ENCODE measurements around the gene TMEM94.

Gene TMEM94

GRCh38 chr17:75499313-75500022, 43.0 kb downstream of the TMEM94 start:
- no peak for DNase-seq

DNA sequence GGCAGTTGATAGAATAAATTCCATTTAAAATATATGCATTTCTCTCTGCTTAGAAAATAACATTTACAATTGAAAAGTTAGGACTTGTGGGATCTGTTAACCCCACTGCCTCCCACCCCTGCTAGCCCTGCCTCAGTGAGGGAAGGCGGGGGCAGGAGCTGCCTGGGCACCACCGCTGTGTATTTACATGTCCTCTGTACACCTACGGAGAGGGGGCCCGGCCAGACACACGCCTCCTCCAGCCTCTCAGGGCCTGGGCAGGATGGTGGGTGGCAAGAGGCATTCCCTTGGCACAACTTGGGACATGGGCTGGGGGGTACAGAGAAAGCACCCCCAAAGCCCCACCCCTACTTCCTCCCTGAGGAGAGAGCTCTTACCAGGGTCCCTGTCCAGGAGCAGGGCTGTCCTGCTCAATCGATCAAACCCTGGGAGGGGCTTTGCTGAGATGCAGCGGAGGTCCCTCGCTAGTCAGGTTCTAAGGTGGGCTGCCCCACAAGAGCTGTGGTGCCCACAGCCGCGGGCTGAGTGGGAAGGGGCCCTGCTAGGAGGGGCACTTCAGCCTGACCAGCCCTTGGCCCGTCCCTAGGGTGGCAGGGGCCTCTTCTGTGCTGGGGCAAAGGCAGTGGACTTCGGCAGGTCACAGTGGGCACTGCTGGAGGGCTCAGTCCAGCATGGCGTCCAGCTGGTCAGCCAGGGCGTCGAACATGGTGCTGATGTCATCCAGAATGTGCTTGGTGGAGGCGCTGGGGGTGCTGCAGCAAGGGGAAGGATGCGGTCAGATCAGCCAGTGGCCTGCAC, 44.2 kb downstream of the TMEM94 start:
- DNase-seq, result no peak

DNA sequence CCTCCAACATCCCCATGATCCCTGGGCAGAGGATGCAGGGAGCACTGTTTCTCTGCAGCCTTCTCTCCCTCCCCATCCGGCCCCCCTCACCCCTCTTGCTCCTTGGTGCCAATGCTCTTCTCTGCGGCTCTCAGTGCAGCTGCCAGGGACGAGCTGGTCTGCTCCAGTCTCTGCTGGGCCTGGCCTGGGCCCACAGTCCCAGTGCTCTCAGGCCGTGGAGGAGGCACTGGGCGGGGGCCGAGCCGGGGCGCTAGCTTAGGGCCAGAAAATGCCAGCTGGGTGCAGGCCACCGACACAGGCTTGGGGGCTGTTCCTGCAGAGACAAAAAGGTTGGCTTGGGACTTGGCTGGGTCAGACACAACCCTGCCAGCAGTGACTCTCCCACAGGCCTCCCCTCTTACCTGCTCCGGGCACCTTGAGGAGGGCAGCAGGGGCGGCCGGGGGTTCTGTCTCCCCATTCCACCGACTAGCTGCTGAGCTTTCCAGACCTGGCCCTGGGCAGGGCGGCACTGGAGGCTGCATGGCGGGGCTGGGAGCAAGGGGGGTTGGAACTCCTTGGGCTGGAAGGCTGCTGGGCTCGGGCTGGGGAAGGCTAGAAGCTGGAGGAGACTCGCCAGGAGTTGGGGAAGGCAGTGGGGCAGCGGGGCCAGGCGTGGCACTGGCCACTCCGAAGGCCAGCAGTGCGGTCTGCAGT, 45.1 kb downstream of the TMEM94 start:
- no peak for DNase-seq

- no peak for DNase-seq
These were observed 45.8 kb downstream of the TMEM94 start for GRCh38 chr17:75502072-75502720.

DNA sequence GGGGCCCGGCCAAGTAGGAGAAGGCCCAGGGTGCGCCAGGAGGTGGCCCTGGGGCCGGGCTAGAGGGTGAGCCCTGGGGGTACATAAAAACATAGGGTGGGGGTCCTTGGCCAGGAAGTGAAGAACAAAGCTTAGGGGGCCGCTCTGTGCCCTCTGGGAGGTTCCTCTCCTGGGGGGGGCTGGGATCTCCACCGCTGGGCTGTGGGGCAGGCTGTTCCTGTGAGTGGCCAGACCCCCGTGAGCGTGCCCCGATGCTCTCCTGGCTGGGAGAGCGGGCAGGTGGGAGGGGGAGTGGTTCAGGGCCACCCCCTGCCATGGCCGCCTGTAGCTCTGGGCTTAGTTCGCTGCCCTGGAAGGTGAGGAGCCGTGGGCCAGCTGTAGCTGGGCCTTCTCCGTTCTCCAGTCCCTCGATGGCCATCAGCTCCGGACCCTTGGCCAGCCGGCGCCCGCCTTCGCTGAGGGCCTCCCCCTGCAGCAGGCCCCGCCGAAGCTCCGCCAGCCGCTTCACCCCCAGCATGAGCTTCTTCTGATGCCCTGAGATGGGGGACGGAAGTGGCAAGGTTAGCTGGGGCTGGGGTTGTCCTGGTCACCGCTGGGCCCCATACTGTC, 46.4 kb downstream of the TMEM94 start:
- DNase-seq, result no peak

DNA sequence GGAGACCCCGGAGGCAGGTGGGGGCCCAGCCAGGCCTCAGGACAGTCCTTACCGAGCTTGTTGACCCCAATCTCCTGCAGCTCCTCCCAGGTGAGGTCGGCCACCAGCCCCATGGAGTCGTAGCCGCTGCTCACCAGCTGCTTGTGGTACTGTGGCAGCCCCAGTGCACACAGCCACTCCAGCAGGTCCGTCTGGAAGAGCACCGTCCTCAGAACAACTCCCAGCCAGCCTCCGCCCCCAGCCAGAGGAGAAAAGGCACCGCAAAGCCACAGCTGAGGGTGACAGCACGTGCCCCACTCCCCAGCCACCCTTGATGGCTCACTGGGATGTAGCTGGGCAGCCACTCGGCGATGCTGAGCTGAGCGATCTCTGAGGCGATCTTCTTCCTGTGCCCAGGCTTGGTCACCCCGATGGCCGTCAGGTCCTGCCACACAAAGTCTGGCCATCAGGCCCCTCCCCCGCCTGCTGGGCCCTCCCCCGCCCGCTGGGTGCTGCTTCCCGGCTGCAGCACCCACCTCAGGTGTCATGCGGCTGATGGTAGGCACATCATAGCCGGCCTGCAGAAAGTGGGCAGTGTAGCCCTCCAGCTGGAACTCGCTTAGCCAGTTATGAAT, 47.0 kb downstream of the TMEM94 start:
- DNase-seq, result no peak

DNA sequence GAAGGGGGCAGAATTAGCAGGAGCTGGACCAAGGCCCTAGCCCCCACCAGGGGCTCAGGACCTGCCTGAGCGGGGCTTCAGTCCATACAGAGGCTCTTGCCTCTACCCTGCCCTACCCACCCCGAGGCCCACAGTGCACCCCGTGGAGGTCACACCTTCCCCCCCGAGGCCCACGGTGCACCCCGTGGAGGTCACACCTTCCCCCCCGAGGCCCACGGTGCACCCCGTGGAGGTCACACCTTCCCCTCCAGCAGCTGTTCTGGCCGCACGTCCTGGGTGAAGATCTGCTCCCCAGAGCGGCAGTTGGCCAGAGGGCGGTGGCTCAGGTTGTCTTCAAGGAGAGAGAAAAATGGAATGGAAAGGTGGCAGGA, 47.5 kb downstream of the TMEM94 start:
- DNase-seq, result no peak

DNA sequence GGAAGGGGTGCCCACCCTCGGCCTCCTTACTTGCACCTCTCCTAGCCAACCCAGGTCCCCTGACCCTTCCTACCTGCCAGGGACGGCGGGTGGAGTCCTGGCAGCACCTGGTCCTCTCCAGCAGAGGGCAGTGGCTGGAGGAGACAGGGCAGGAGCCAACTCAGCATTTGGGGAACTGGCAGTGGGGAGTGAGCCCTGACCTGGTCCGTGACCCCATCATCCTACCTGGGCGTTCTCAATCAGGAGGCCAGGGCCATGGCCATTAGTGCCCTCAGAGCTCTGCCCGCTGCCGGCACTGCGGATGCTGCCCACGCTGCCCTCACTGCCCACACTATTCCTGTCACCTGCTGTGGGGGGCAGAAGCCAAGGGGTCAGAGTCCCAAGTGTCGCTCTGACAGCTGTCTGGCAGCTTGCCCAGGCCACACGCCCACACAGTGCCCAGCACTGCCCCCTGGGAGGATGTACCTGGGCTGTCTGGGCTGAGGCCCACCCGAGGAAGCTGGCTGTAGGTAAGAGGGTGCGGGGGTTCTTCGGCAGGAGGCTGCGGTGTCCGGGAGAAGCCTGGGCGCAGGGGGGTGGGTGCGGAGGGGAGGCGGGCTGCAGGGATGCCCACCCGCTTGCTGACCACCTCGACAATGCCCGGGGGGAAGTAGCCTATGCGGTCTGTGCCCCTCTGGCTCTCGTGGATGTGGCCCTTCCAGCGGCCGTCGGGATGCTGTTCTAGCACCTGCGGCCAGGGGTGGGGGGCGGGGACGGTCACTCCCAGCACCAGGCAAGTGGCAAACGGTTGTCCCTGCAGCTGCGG, 48.1 kb downstream of the TMEM94 start:
- DNase-seq, result peak; percentile 4

DNA sequence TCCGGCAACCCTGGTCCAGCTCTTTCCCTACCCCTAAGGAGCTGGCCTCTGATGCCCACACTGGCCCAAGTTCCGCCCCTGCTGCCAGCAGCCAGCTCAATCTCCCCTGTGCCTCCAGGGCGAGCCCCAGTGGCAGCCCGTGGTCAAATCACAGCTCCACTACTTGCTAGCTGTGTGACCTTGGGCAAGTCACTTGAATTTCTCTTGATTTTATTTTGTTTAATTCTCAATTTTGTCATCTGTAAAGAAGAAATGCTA, 48.6 kb downstream of the TMEM94 start:
- DNase-seq, result no peak

DNA sequence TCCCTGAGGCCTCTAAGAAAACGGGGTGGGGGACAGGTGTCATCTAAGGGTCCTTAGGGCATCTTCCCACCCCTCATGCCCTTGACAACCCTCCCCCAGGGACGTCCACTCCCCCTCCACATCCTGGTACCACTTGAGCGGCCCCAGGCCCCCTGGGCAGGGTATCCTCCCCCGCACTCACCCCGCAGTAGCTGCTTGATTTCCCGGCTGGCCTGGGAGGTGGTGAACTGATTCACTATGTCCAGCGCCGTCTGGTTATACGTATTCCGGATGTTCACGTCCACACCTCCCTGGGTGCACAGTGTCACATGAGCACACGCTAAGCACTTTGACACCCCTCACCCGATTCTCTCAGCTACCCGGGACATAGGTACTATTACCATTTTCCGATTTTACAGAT, 49.2 kb downstream of the TMEM94 start:
- no peak for DNase-seq

DNA sequence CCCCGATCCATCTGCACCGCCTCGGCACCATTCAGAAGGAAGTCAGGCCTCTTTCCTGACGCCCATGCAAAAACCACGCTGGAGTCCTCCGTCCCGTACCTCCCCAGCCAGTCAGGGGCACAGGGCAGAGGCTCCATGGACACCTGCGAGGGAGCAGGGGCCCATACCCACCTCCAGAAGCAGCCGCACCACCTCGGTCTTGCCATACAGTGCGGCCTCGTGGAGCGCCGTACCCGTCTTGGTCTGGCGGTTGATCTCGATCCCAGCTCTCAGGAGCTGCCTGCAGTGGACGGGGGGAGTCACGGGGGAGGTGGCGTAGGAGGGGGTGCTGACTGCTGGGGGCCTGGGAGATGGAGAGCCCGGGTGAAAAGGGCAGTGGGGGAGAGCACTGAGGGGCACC, 49.7 kb downstream of the TMEM94 start:
- no peak for DNase-seq

- no peak for DNase-seq
These were observed 50.5 kb downstream of the TMEM94 start for GRCh38 chr17:75506888-75507287.

- no peak for DNase-seq
These were observed 51.6 kb downstream of the TMEM94 start for GRCh38 chr17:75507733-75508719.

GRCh38 chr17:75508931-75509361, 52.5 kb downstream of the TMEM94 start:
- no peak for DNase-seq

GRCh38 chr17:75509528-75510258, 53.3 kb downstream of the TMEM94 start:
- no peak for DNase-seq

- no peak for DNase-seq
These were observed 54.8 kb downstream of the TMEM94 start for GRCh38 chr17:75511270-75511609.

- DNase-seq, result peak; percentile 36
These were observed 55.5 kb downstream of the TMEM94 start for GRCh38 chr17:75511610-75512575.

- no peak for DNase-seq
These were observed 56.6 kb downstream of the TMEM94 start for GRCh38 chr17:75512926-75513640.
